ENCODE measurements around the gene TP73.

DNA sequence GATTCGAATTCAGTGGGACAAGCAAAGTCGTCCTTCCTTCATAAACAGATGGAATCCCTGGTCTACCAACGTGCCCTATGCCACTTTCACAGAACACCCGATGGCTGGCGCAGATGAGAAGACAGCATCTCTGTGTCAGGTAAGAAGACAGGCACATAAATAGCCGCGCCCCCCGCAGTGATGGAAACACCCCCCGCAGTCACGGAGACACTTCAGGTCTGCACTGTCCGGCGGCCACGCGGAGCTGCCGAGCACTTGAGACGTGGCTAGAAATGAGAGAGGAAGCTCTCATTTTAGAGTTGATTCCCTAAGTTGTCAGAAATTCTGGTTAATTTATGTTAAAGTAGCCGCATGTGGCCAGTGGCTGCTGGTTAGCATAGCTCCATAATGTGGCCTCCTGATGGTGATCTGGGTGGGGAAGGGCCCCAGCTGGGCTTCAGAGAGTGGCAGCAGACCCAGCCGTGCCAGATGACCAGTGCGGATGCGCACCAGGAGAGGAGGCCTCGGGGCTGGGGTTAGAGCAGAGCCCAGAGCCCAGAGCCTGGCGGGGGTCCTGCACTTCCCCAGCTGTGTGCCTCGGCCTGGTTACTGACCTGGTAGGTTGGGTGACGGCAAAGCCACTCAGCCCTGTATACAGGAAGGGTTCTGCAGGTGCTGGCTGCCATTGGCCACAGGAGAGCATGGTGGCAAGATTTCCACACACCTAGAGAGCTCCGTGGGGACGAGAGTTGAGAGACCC, 24.6 kb upstream of the TP73 start:
- TF ChIP-seq, protein P1, sequence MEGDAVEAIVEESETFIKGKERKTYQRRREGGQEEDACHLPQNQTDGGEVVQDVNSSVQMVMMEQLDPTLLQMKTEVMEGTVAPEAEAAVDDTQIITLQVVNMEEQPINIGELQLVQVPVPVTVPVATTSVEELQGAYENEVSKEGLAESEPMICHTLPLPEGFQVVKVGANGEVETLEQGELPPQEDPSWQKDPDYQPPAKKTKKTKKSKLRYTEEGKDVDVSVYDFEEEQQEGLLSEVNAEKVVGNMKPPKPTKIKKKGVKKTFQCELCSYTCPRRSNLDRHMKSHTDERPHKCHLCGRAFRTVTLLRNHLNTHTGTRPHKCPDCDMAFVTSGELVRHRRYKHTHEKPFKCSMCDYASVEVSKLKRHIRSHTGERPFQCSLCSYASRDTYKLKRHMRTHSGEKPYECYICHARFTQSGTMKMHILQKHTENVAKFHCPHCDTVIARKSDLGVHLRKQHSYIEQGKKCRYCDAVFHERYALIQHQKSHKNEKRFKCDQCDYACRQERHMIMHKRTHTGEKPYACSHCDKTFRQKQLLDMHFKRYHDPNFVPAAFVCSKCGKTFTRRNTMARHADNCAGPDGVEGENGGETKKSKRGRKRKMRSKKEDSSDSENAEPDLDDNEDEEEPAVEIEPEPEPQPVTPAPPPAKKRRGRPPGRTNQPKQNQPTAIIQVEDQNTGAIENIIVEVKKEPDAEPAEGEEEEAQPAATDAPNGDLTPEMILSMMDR (IDR thresholded peaks at IDR 0.05): no peak
- TF ChIP-seq POLR2A (IDR thresholded peaks at IDR 0.05): no peak
